Measurements from ENCODE around the gene ATF1.

The ATF1 gene

GRCh38 chr12:50763639-50764285, at the start of gene ATF1:
TSS of gene ATF1 (plus strand) at chr12:50764101. CDS start at chr12:50780146, 16,045 bp downstream.
- peak; percentile 97 for DNase-seq

- DNase-seq = no peak
These were observed 48.7 kb upstream of the ATF1 start for GRCh38 chr12:50715174-50715573.

- no peak for DNase-seq
These were observed 45.1 kb upstream of the ATF1 start for GRCh38 chr12:50718760-50719159.

GRCh38 chr12:50720085-50720484, 43.8 kb upstream of the ATF1 start:
- DNase-seq = no peak

- no peak for DNase-seq
These were observed 43.4 kb upstream of the ATF1 start for GRCh38 chr12:50720501-50720900.

GRCh38 chr12:50723865-50724264, 40.0 kb upstream of the ATF1 start:
- no peak for DNase-seq

- no peak for DNase-seq
These were observed 38.6 kb upstream of the ATF1 start for GRCh38 chr12:50725011-50725942.

- no peak for DNase-seq
These were observed 36.4 kb upstream of the ATF1 start for GRCh38 chr12:50727466-50727865.

- no peak for DNase-seq
These were observed 35.5 kb upstream of the ATF1 start for GRCh38 chr12:50728417-50728816.

GRCh38 chr12:50728841-50729240, 35.1 kb upstream of the ATF1 start:
- DNase-seq = no peak

- DNase-seq = no peak
These were observed 31.3 kb upstream of the ATF1 start for GRCh38 chr12:50732591-50732990.

GRCh38 chr12:50733706-50734105, 30.2 kb upstream of the ATF1 start:
- no peak for DNase-seq

GRCh38 chr12:50734409-50735263, 29.3 kb upstream of the ATF1 start:
- peak; percentile 41 for DNase-seq

GRCh38 chr12:50739611-50740010, 24.3 kb upstream of the ATF1 start:
- no peak for DNase-seq

- no peak for DNase-seq
These were observed 23.6 kb upstream of the ATF1 start for GRCh38 chr12:50740307-50740706.

- no peak for DNase-seq
These were observed 21.1 kb upstream of the ATF1 start for GRCh38 chr12:50742776-50743175.

GRCh38 chr12:50745861-50746260, 18.0 kb upstream of the ATF1 start:
- no peak for DNase-seq

GRCh38 chr12:50746431-50746830, 17.5 kb upstream of the ATF1 start:
- no peak for DNase-seq

GRCh38 chr12:50747817-50748216, 16.1 kb upstream of the ATF1 start:
- no peak for DNase-seq

- DNase-seq = no peak
These were observed 14.4 kb upstream of the ATF1 start for GRCh38 chr12:50749459-50749882.

- no peak for DNase-seq
These were observed 13.5 kb upstream of the ATF1 start for GRCh38 chr12:50750366-50750765.

- DNase-seq = no peak
These were observed 11.8 kb upstream of the ATF1 start for GRCh38 chr12:50751948-50752721.

Data from right hindlimb (tissue), 1 donor.